ENCODE measurements around the gene SCAPER. TPM values are rescaled to one million over a fixed set of nuclear protein-coding genes. Genes with fewer than 3 reads are reported as not detected.

SCAPER gene
- total RNA-seq, 1 experiment from 2014 or later, result 7.4 TPM

GRCh38 chr15:76401285-76401684 is 503.9 kb downstream of the SCAPER start:
- DNase-seq, result no peak
- H4K91ac ChIP-seq (ENCODE audit: insufficient read length, low read depth, low read length), result no peak overlapping the region
- H3K27me3 ChIP-seq (ENCODE audit: insufficient read depth, low read length), result no peaks in the 10 kb centered on the region
- no peak overlapping the region for H2AFZ ChIP-seq (ENCODE audit: low read length)
- Mint-ChIP-seq H3K36me3 (ENCODE audit: insufficient read depth in 1 of 3, low read depth in 3 of 3) (peaks cover 0 to 1% (median 0%) of the 10 kb centered on the region in 3 experiments; a peak in 1 of 7 replicates), H3K27me3 (ENCODE audit: low read depth) (no peaks in the 10 kb centered on the region), H3K9me3 (no peaks in the 10 kb centered on the region), H3K27ac (no peak overlapping the region), H3K4me1 (peaks cover 15% of the 10 kb centered on the region in 2 experiments), H3K4me3 (no peak overlapping the region; a peak in 1 of 5 replicates)
- H2BK12ac ChIP-seq (ENCODE audit: insufficient read length, low read depth, low read length), result no peak overlapping the region
- no peak overlapping the region for H4K5ac ChIP-seq (ENCODE audit: insufficient read length, low read depth, low read length)
- no peak overlapping the region for H3K4me2 ChIP-seq (ENCODE audit: insufficient read depth, insufficient read length, low read length)
- H3K14ac ChIP-seq (ENCODE audit: insufficient read depth, low read length), result no peak overlapping the region
- H3K23me2 ChIP-seq (ENCODE audit: insufficient read length, low read depth, low read length, poor library complexity, severe bottlenecking), result no peaks in the 10 kb centered on the region
- no peak overlapping the region for H2BK120ac ChIP-seq (ENCODE audit: low read depth, low read length, poor library complexity, severe bottlenecking)
- no peak overlapping the region for H3K23ac ChIP-seq (ENCODE audit: insufficient read length, low read depth, low read length)
- no peak overlapping the region for H3T11ph ChIP-seq (ENCODE audit: low read length)
- no peaks in the 10 kb centered on the region for H3K79me1 ChIP-seq (ENCODE audit: insufficient read depth, low read depth, low read length, poor library complexity, severe bottlenecking)
- peaks cover 3% of the 10 kb centered on the region; the same call in 1 of the 2 replicates for H3K4me1 ChIP-seq (ENCODE audit: insufficient read depth, low read length)
- no peak overlapping the region for H3K27ac ChIP-seq (ENCODE audit: insufficient read length, low read depth, low read length)
- no peak for TF ChIP-seq CTCF (conservative IDR thresholded peaks at IDR 0.05)
- no peak overlapping the region for H2BK15ac ChIP-seq (ENCODE audit: low read depth, low read length)
- H3K9me3 ChIP-seq (ENCODE audit: control insufficient read depth, low read depth, low read length), result no peaks in the 10 kb centered on the region
- no peak overlapping the region for H4K8ac ChIP-seq (replicated peaks; ENCODE audit: insufficient read length, low read depth, low read length)
- no peak overlapping the region for H3K4ac ChIP-seq (ENCODE audit: low read depth, low read length)
- no peak overlapping the region for H2BK20ac ChIP-seq (ENCODE audit: low read depth, low read length, poor library complexity, severe bottlenecking)
- WGBS (ENCODE audit: extremely low coverage, insufficient read length, low lambda C conversion rate), result no CpG with 5 or more reads among the region's 1 CpG
- no peak overlapping the region for H2AK5ac ChIP-seq (ENCODE audit: insufficient read length, low read length)
- no peaks in the 10 kb centered on the region for H4K20me1 ChIP-seq (ENCODE audit: control insufficient read depth, insufficient read depth, insufficient read length)
- H2BK5ac ChIP-seq (ENCODE audit: insufficient read length, low read length), result no peak overlapping the region
- H3K79me2 ChIP-seq (ENCODE audit: insufficient read depth, low read length), result no peaks in the 10 kb centered on the region
- no peak overlapping the region for H3K56ac ChIP-seq (ENCODE audit: insufficient read length, low read depth, low read length)
- H3K9ac ChIP-seq (ENCODE audit: extremely low read depth, insufficient read length, low read length), result no peak overlapping the region
- H3K18ac ChIP-seq (ENCODE audit: insufficient read length, low read depth, low read length), result no peak overlapping the region

Data from H9 (cell line).